ENCODE measurements around the gene LIPC. TPM values are rescaled to one million over a fixed set of nuclear protein-coding genes. Genes with fewer than 3 reads are reported as not detected.
A peak's percentile ranks its signal among the peaks of the same experiment; 100 is the strongest.

The LIPC gene
- total RNA-seq, 3 donors from 2014 or later (not counting 1 experiment from before 2014, with no cell fraction given), result 5.3 to 7.1 (median 5.3) TPM

DNA sequence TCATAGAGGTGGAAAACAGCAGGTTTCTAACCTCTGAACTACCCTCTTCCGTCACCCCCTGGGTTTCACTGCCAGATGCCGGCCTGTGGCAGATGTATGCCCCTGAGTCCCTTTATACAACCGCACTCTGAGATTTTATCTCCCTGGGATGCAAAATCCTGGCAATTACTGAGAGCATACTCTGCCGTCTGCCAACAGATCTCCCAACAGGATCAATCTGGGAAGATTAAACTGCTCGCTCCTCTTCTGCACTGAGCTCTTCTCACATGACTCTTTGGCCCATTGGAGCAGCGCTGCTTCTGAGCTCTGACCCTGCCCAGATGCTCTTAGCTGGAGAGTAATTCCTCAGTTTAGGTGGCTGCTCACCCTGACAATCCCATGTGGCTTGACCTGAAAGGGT is 133.2 kb downstream of the LIPC start:
- no peak overlapping the region for H3K4me3 Mint-ChIP-seq
- intact Hi-C loops (cut with micrococcal nuclease), result no loop called here
- no peaks in the 10 kb centered on the region for H3K9me3 ChIP-seq (ENCODE audit: control insufficient read depth, insufficient read depth, low read length)
- DNase-seq, result no peak
- H3K4me1 Mint-ChIP-seq, result peaks cover 9 to 12% of the 10 kb centered on the region in 2 donors
- no peak overlapping the region for H3K4me3 ChIP-seq (ENCODE audit: low read length)
- no peaks in the 10 kb centered on the region for H3K36me3 Mint-ChIP-seq
- H3K36me3 ChIP-seq (ENCODE audit: control insufficient read depth, insufficient read depth, low read length), result no peaks in the 10 kb centered on the region
- H3K9me3 Mint-ChIP-seq, result no peaks in the 10 kb centered on the region
- peak in 1 of 3 donors; percentile 5 for ATAC-seq
- H3K4me1 ChIP-seq (ENCODE audit: control insufficient read depth, insufficient read depth, low read length), result no peaks in the 10 kb centered on the region
- no peaks in the 10 kb centered on the region for H3K27me3 Mint-ChIP-seq (ENCODE audit: low read depth in 2 of 2)
- TF ChIP-seq CTCF (IDR thresholded peaks at IDR 0.05), result no peak
- no peak overlapping the region for H3K27ac Mint-ChIP-seq
- WGBS (ENCODE audit: insufficient coverage), result 95% methylated on average over 5 of the region's 6 CpGs
- no peaks in the 10 kb centered on the region for H3K27me3 ChIP-seq (ENCODE audit: control insufficient read depth, insufficient read depth, low read length)
- no peak overlapping the region for H3K27ac ChIP-seq (ENCODE audit: low read length)

DNA sequence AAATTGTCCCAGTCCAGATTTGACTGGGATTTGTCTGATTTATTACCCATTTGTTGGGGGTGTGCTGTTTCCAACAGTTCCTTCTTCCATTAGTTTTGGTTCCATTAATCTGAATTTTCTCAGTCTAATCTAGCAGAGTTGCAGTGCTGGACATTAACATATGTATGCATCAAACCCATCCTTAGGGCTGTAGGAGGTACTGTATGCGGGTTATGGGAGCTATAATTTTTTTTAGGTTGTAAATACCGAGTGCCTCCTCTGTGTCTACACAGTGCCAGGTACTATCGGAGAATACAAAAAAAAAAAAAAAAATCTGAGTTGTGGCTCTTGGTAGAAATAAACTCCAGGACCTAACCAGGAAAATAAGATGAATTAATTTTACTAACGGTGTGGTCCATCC is 133.8 kb downstream of the LIPC start:
- no peak overlapping the region for H3K27ac Mint-ChIP-seq
- H3K36me3 ChIP-seq (ENCODE audit: control insufficient read depth, insufficient read depth, low read length), result no peaks in the 10 kb centered on the region
- no peaks in the 10 kb centered on the region for H3K9me3 ChIP-seq (ENCODE audit: control insufficient read depth, insufficient read depth, low read length)
- WGBS (ENCODE audit: insufficient coverage), result 74% methylated on average over 4 of the region's 4 CpGs
- TF ChIP-seq CTCF (IDR thresholded peaks at IDR 0.05), result no peak
- no peaks in the 10 kb centered on the region for H3K27me3 ChIP-seq (ENCODE audit: control insufficient read depth, insufficient read depth, low read length)
- intact Hi-C loops (cut with micrococcal nuclease), result no loop called here
- ATAC-seq, result no peak
- H3K27me3 Mint-ChIP-seq (ENCODE audit: low read depth in 2 of 2), result no peaks in the 10 kb centered on the region
- H3K9me3 Mint-ChIP-seq, result no peaks in the 10 kb centered on the region
- peaks cover 9 to 12% of the 10 kb centered on the region in 2 donors for H3K4me1 Mint-ChIP-seq
- H3K4me3 Mint-ChIP-seq, result no peak overlapping the region
- H3K4me3 ChIP-seq (ENCODE audit: low read length), result no peak overlapping the region
- H3K27ac ChIP-seq (ENCODE audit: low read length), result no peak overlapping the region
- no peaks in the 10 kb centered on the region for H3K4me1 ChIP-seq (ENCODE audit: control insufficient read depth, insufficient read depth, low read length)
- no peaks in the 10 kb centered on the region for H3K36me3 Mint-ChIP-seq
- DNase-seq, result no peak

DNA sequence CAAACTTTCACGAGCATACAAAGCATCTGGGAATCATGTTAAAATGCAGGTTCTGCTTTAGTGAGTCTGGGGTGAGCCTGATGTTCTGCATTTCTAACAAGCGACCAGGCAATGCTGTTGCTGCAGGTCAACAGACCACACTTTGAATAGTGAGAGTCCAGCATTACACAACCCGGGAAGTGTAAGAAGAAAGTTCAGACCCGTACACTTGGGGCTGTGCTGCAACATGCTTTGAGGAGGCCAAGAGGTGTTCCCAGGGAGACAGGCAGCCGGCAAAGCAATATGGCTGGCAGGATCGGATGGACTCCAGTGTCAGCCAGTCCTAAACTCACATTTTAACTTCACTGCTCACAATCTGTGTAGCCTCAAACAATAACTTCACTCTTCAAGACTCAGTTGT is 134.2 kb downstream of the LIPC start:
- no peaks in the 10 kb centered on the region for H3K27me3 Mint-ChIP-seq (ENCODE audit: low read depth in 2 of 2)
- no peaks in the 10 kb centered on the region for H3K9me3 Mint-ChIP-seq
- Histone ChIP-seq H3K27me3 (ENCODE audit: control insufficient read depth, insufficient read depth, low read length) (no peaks in the 10 kb centered on the region), H3K9me3 (ENCODE audit: control insufficient read depth, insufficient read depth, low read length) (no peaks in the 10 kb centered on the region), H3K4me1 (ENCODE audit: control insufficient read depth, insufficient read depth, low read length) (no peaks in the 10 kb centered on the region), H3K27ac (ENCODE audit: low read length) (no peak overlapping the region), H3K36me3 (ENCODE audit: control insufficient read depth, insufficient read depth, low read length) (no peaks in the 10 kb centered on the region), H3K4me3 (ENCODE audit: low read length) (no peak overlapping the region)
- H3K27ac Mint-ChIP-seq, result no peak overlapping the region
- H3K36me3 Mint-ChIP-seq, result no peaks in the 10 kb centered on the region
- TF ChIP-seq CTCF (IDR thresholded peaks at IDR 0.05), result no peak
- H3K4me3 Mint-ChIP-seq, result no peak overlapping the region
- H3K4me1 Mint-ChIP-seq, result peaks cover 9 to 12% of the 10 kb centered on the region in 2 donors
- WGBS (ENCODE audit: insufficient coverage), result 88% methylated on average over 6 of the region's 6 CpGs
- ATAC-seq (no peak), DNase-seq (no peak)
- intact Hi-C loops (cut with micrococcal nuclease), result no loop called here

GRCh38 chr15:58568157-58568571 is 136.4 kb downstream of the LIPC start:
- no peak overlapping the region for H3K4me3 Mint-ChIP-seq
- H3K4me1 Mint-ChIP-seq, result peaks cover 9 to 18% of the 10 kb centered on the region in 2 donors

More at GRCh38 chr15:58568157-58568571, 136.4 kb downstream of the LIPC start:
- no peak for TF ChIP-seq CTCF (IDR thresholded peaks at IDR 0.05)
- Mint-ChIP-seq H3K36me3 (no peaks in the 10 kb centered on the region), H3K27ac (peak overlapping the region; percentile 53 to 61), H3K9me3 (no peaks in the 10 kb centered on the region), H3K27me3 (ENCODE audit: low read depth in 2 of 2) (no peaks in the 10 kb centered on the region)
- DNase-seq (no peak), ATAC-seq (peak in 1 of 3 donors; percentile 34)
- no peaks in the 10 kb centered on the region for H3K27me3 ChIP-seq (ENCODE audit: control insufficient read depth, insufficient read depth, low read length)
- no peaks in the 10 kb centered on the region for H3K9me3 ChIP-seq (ENCODE audit: control insufficient read depth, insufficient read depth, low read length)
- H3K27ac ChIP-seq (ENCODE audit: low read length), result no peak overlapping the region
- no peak overlapping the region for H3K4me3 ChIP-seq (ENCODE audit: low read length)
- intact Hi-C loops (cut with micrococcal nuclease), result no loop called here
- 15% methylated on average over 2 of the region's 2 CpGs for WGBS (ENCODE audit: insufficient coverage)
- no peaks in the 10 kb centered on the region for H3K4me1 ChIP-seq (ENCODE audit: control insufficient read depth, insufficient read depth, low read length)
- no peaks in the 10 kb centered on the region for H3K36me3 ChIP-seq (ENCODE audit: control insufficient read depth, insufficient read depth, low read length)
